GM12878 (cell line): Measurements from ENCODE around the gene NRG2. TPM values are rescaled to one million over a fixed set of nuclear protein-coding genes. Genes with fewer than 3 reads are reported as not detected.

ENCODE experiments used
- ATAC-seq: fragments of 200-7000 bp; cut with Tn5 transposase; 3 replicates; pipeline ENCODE4 v1.9.1; 2020; ENCODE audit warnings: mild to moderate bottlenecking, moderate library complexity
- BruUV-seq: library from RNA; stranded (reverse); fragments of 400-500 nt; replicated peaks from 2 replicates; lab custom pipeline; 2021; lab: Mats Ljungman, UMichigan
- CTCF ChIA-PET: fragments of 300-600 bp; sonication (Branson Sonifier 250); formaldehyde crosslinking; extraction: SDS; loops from one replicate; lab custom pipeline; 2021; ENCODE audit warnings: inconsistent platforms; lab: Yijun Ruan, JAX
- POLR2A ChIA-PET: fragments of 350-600 bp; formaldehyde crosslinking; extraction: SDS; loops from one replicate; lab custom pipeline; 2021; ENCODE audit warnings: inconsistent platforms; lab: Charles Lee
- RAD21 ChIA-PET: fragments of 300-600 bp; sonication (Branson Sonifier 250); formaldehyde crosslinking; loops from one replicate; lab custom pipeline; 2023; ENCODE audit warnings: antibody characterized with exemption; ENCODE audit not compliant: unreplicated experiment; lab: Charles Lee
- SMC1A ChIA-PET: fragments of 300-600 bp; sonication (Branson Sonifier 250); formaldehyde crosslinking; loops from one replicate; lab custom pipeline; 2023; ENCODE audit not compliant: unreplicated experiment, uncharacterized antibody; lab: Charles Lee
- DNase-seq: peaks from one replicate; pipeline ENCODE4 v3.0.0-alpha.2; 2011; ENCODE audit warnings: low read depth, low spot score
- FAIRE-seq: peaks from 3 replicates; lab custom pipeline; 2011; peaks lifted over from hg19 to GRCh38; lab: Jason Lieb, UNC
- H2AFZ ChIP-seq: 2 replicates; pipeline ENCODE4 v1.6.0; 2011; ENCODE audit warnings: low read depth, low read length, control low read depth; ENCODE audit not compliant: control insufficient read depth
- H3K27ac ChIP-seq: 2 replicates; pipeline ENCODE4 v1.5.1; 2011; ENCODE audit warnings: control low read depth; ENCODE audit not compliant: control insufficient read depth, insufficient read depth
- H3K27me3 ChIP-seq, 2 experiments: replicated peaks in 1 of 2; 2 replicates each; pipeline versions ENCODE4 v1.6.0 to v1.6.1; 2011; ENCODE audit warnings: low read length in 1 of 2; ENCODE audit not compliant: control insufficient read depth in 2 of 2, insufficient read depth in 2 of 2
- H3K36me3 ChIP-seq, 2 experiments: 2 replicates each; pipeline ENCODE4 v1.5.1; 2011; ENCODE audit warnings: low read length in 1 of 2; ENCODE audit not compliant: control insufficient read depth in 2 of 2, insufficient read depth in 2 of 2
- H3K4me1 ChIP-seq: 2 replicates; pipeline ENCODE4 v1.6.1; 2011; ENCODE audit warnings: mild to moderate bottlenecking, low read length, moderate library complexity, mixed read lengths; ENCODE audit not compliant: control insufficient read depth, insufficient read depth
- H3K4me2 ChIP-seq: 2 replicates; pipeline ENCODE4 v1.6.0; 2011; ENCODE audit warnings: control low read depth; ENCODE audit not compliant: control insufficient read depth, insufficient read depth
- H3K4me3 ChIP-seq: fragments of 200-600 bp; sonication (generic); 2 replicates; pipeline ENCODE4 v1.5.1; 2016
- H3K79me2 ChIP-seq: 2 replicates; pipeline ENCODE4 v1.6.0; 2011; ENCODE audit warnings: low read length; ENCODE audit not compliant: control insufficient read depth, insufficient read depth
- H3K9ac ChIP-seq: 2 replicates; pipeline ENCODE4 v1.8.0; 2011; ENCODE audit warnings: low read length, control low read depth, mixed read lengths; ENCODE audit not compliant: control insufficient read depth, insufficient read depth
- H3K9me3 ChIP-seq: replicated peaks from 3 replicates; pipeline ENCODE4 v1.5.1; 2011; ENCODE audit warnings: mild to moderate bottlenecking, low read length; ENCODE audit not compliant: control insufficient read depth, insufficient read depth
- H4K20me1 ChIP-seq: 2 replicates; pipeline ENCODE4 v1.6.0; 2011; ENCODE audit not compliant: control insufficient read depth, insufficient read depth
- BHLHE40 ChIP-seq, 2 experiments: fragments of 450-650 bp in 1 of 2; IDR thresholded peaks; 2 replicates each; pipeline ENCODE4 v1.6.1; 2011 to 2017; ENCODE audit warnings: low read depth in 2 of 2, borderline replicate concordance in 1 of 2, improper control_type of control experiment in 1 of 2, low read length in 1 of 2, mild to moderate bottlenecking in 1 of 2
- CBX5 ChIP-seq: sonication (generic); IDR thresholded peaks from 2 replicates; pipeline ENCODE4 v1.6.1; 2016; ENCODE audit warnings: low read depth, moderate library complexity, mild to moderate bottlenecking, inconsistent platforms
- FOS ChIP-seq: IDR thresholded peaks from 3 replicates; pipeline ENCODE4 v1.6.1; 2011; ENCODE audit warnings: borderline replicate concordance; ENCODE audit not compliant: insufficient read length; ENCODE audit errors: extremely low read depth
- FOXK2 ChIP-seq: fragments of 450-650 bp; IDR thresholded peaks from 2 replicates; pipeline ENCODE4 v1.6.1; 2017; ENCODE audit warnings: mild to moderate bottlenecking, moderate library complexity
- IKZF2 ChIP-seq, 2 experiments: fragments of 450-650 bp; IDR thresholded peaks; 2 replicates each; pipeline ENCODE4 v1.6.1; 2017; ENCODE audit warnings: mild to moderate bottlenecking in 2 of 2, moderate library complexity in 2 of 2
- NR2F1 ChIP-seq: fragments of 450-650 bp; conservative IDR thresholded peaks from 2 replicates; pipeline ENCODE4 v1.6.1; 2017; ENCODE audit warnings: mild to moderate bottlenecking
- POLR2A ChIP-seq: IDR thresholded peaks from 2 replicates; pipeline ENCODE4 v1.6.1; 2011; ENCODE audit warnings: low read depth, mild to moderate bottlenecking, low read length
- POLR2AphosphoS2 ChIP-seq: IDR thresholded peaks from 2 replicates; pipeline ENCODE4 v1.6.1; 2011; ENCODE audit warnings: low read depth, mild to moderate bottlenecking, low read length, improper control_type of control experiment, moderate library complexity
- POU2F2 ChIP-seq: IDR thresholded peaks from 3 replicates; pipeline ENCODE4 v1.6.1; 2011; ENCODE audit warnings: low read depth, mild to moderate bottlenecking, low read length, borderline replicate concordance
- RAD21 ChIP-seq: IDR thresholded peaks from 2 replicates; pipeline ENCODE4 v1.6.1; 2011; ENCODE audit warnings: mild to moderate bottlenecking, low read depth, low read length, moderate library complexity; ENCODE audit not compliant: insufficient read depth
- RFX5 ChIP-seq: IDR thresholded peaks from 2 replicates; pipeline ENCODE4 v1.6.1; 2011; ENCODE audit warnings: low read depth, low read length, improper control_type of control experiment
- SMAD5 ChIP-seq: IDR thresholded peaks from 2 replicates; pipeline ENCODE4 v1.6.1; 2016; ENCODE audit warnings: antibody characterized with exemption, low read depth
- TAF1 ChIP-seq: IDR thresholded peaks from 2 replicates; pipeline ENCODE4 v1.6.1; 2011; ENCODE audit warnings: mild to moderate bottlenecking, low read depth, low read length, borderline replicate concordance
- TCF7 ChIP-seq: IDR thresholded peaks from 2 replicates; pipeline ENCODE4 v1.6.1; 2014; ENCODE audit warnings: antibody characterized with exemption, borderline replicate concordance
- YY1 ChIP-seq: IDR thresholded peaks from 2 replicates; pipeline ENCODE4 v1.6.1; 2011; ENCODE audit warnings: low read depth, mild to moderate bottlenecking, low read length
- ZNF24 ChIP-seq: fragments of 450-650 bp; IDR thresholded peaks from 2 replicates; pipeline ENCODE4 v1.6.1; 2017; ENCODE audit warnings: antibody characterized with exemption, mild to moderate bottlenecking
- WGBS: methylation state at CpG from one replicate; pipeline ENCODE4 v1.1.6; 2016; ENCODE audit warnings: low lambda C conversion rate; ENCODE audit not compliant: insufficient replicate concordance, insufficient coverage; ENCODE audit errors: missing lambda C conversion rate; 5-methylcytosine and 5-hydroxymethylcytosine counted together
- in situ Hi-C: fragments of 300-500 bp; cut with MboI; formaldehyde crosslinking; loops from 9 replicates; pipeline ENCODE4 v1.14.3; 2018; ENCODE audit warnings: mixed read lengths
- intact Hi-C: fragments of 100-400 bp; cut with micrococcal nuclease; formaldehyde crosslinking; loops from one replicate; pipeline ENCODE4 v1.14.2; 2022; ENCODE audit not compliant: unreplicated experiment
- polyA plus RNA-seq, 11 experiments: library from polyadenylated mRNA; depleted of rRNA in 4 of 11; unstranded in 6 of 11; stranded (reverse) in 5 of 11; fragments of >200 nt; fragmentation: Nextera tagmentation in 4 of 11; fragmentation: Illumina TruSeq in 1 of 11; extraction: Ambion mirVana in 4 of 11; extraction: Trizol in 1 of 11; gene quantifications; 1 replicate in 1 of 11; 2 replicates in 10 of 11; pipeline versions ENCODE4 v1.2.1 to v1.2.3, GENCODE V29; 2011 to 2016; ENCODE audit warnings: inconsistent platforms in 2 of 11, missing spikeins in 2 of 11, low read depth in 1 of 11
- total RNA-seq, 4 experiments: library from RNA; depleted of rRNA in 3 of 4; stranded (reverse); fragments of >200 nt in 3 of 4; fragmentation: Illumina TruSeq in 1 of 4; extraction: Trizol in 1 of 4; gene quantifications; 2 replicates each; pipeline versions ENCODE4 v1.2.1 to v1.2.3, GENCODE V29; 2013 to 2021

Gene NRG2
- total and polyA plus RNA-seq, 10 of the 15 experiments (the other 5 are each of a cell fraction or from before 2014, with no cell fraction given), result 0.10 to 21.7 (median 9.6) TPM

- ChIA-PET CTCF (interaction anchor here (0.6 to 11.0 kb wide), 87 partner anchors 8 to 378 kb away, joined by 3 to 298 read pairs (median 6); partner anchors contain the start of gene NRG2), RAD21 (interaction anchor here (0.7 to 6.7 kb wide), 57 partner anchors 8 to 336 kb away, joined by 3 to 131 read pairs (median 6); partner anchors contain the start of gene NRG2), POLR2A (interaction anchor here (0.6 to 1.6 kb wide), 8 partner anchors 10 to 221 kb away, joined by 3 to 5 read pairs (median 3); no protein-coding TSS in a partner anchor), SMC1A (interaction anchor here (0.6 to 7.9 kb wide), 55 partner anchors 10 to 229 kb away, joined by 3 to 113 read pairs (median 4); partner anchors contain the start of gene NRG2)
- H3K36me3 ChIP-seq, result no peaks in the 10 kb centered on the region
- H4K20me1 ChIP-seq, result no peaks in the 10 kb centered on the region; the same call in 1 of the 2 replicates
- no peak overlapping the region for H3K4me2 ChIP-seq
- in situ Hi-C loops, result loop anchor here (5.0 kb wide), 1 partner anchor 182 kb away; no protein-coding TSS in a partner anchor
- no peak overlapping the region for H3K27ac ChIP-seq
- H3K9me3 ChIP-seq, result no peaks in the 10 kb centered on the region
- peak; percentile 9 for ATAC-seq
- no peak overlapping the region for H3K4me3 ChIP-seq
- DNase-seq, result no peak
- intact Hi-C loops, result loop anchor here (2.0 to 10.0 kb wide), 5 partner anchors 67 to 335 kb away; partner anchors contain the start of gene NRG2
- no peak for TF ChIP-seq RFX5
- H3K79me2 ChIP-seq, result peaks cover 7% of the 10 kb centered on the region
- no peak overlapping the region for H3K9ac ChIP-seq
- H2AFZ ChIP-seq, result no peak overlapping the region
- no peak for FAIRE-seq
- H3K4me1 ChIP-seq, result peaks cover 5% of the 10 kb centered on the region
- no TSS peak for BruUV-seq
- H3K27me3 ChIP-seq, result no peaks in the 10 kb centered on the region
- WGBS, result 67% methylated on average over 2 of the region's 2 CpGs
These were observed 73.8 kb downstream of the NRG2 start for GRCh38 chr5:139969318-139969717.

- no peaks in the 10 kb centered on the region for H3K27me3 ChIP-seq
- SMC1A ChIA-PET, result interaction anchor here (0.6 to 7.9 kb wide), 57 partner anchors 9 to 229 kb away, joined by 3 to 113 read pairs (median 4); partner anchors contain the start of gene NRG2
- no peak overlapping the region for H3K9ac ChIP-seq
- peak; percentile 86 for FAIRE-seq
- DNase-seq, result peak; percentile 43
- no peaks in the 10 kb centered on the region for H4K20me1 ChIP-seq
- H3K4me1 ChIP-seq, result peaks cover 10% of the 10 kb centered on the region
- ATAC-seq, result peak; percentile 97
- in situ Hi-C loops (loop anchor here (5.0 kb wide), 1 partner anchor 181 kb away; no protein-coding TSS in a partner anchor), intact Hi-C loops (loop anchor here (1.0 to 10.0 kb wide), 7 partner anchors 66 to 334 kb away; partner anchors contain the start of gene NRG2)
- CTCF ChIA-PET, result interaction anchor here (0.6 to 11.0 kb wide), 89 partner anchors 8 to 377 kb away, joined by 3 to 298 read pairs (median 6); partner anchors contain the start of gene NRG2
- H3K4me2 ChIP-seq, result no peak overlapping the region
- no peaks in the 10 kb centered on the region for H3K9me3 ChIP-seq
- POLR2A ChIA-PET, result interaction anchor here (0.6 to 1.6 kb wide), 7 partner anchors 11 to 183 kb away, joined by 3 to 4 read pairs (median 3); no protein-coding TSS in a partner anchor
- no peaks in the 10 kb centered on the region for H3K36me3 ChIP-seq
- RAD21 ChIA-PET, result interaction anchor here (0.6 to 6.7 kb wide), 59 partner anchors 7 to 336 kb away, joined by 3 to 131 read pairs (median 5); partner anchors contain the start of gene NRG2
- no peak overlapping the region for H3K4me3 ChIP-seq
- H2AFZ ChIP-seq, result no peak overlapping the region
- no peak overlapping the region for H3K27ac ChIP-seq
- peaks cover 9% of the 10 kb centered on the region for H3K79me2 ChIP-seq
- 13% methylated on average over 21 of the region's 23 CpGs for WGBS
- no TSS peak for BruUV-seq
- TF ChIP-seq FOXK2 (no peak), ZNF24 (0 out of 2 replicates have a peak, but pooled peaks have one; percentile 63), POLR2AphosphoS2 (no peak), POLR2A (no peak), IKZF2 (IDR thresholded peaks at IDR 0.05) (peak in 1 of 2 experiments; percentile 22; a peak in 1 of 4 replicates), YY1 (peak; percentile 85), CBX5 (no peak), RFX5 (no peak), TAF1 (no peak), NR2F1 (peak; percentile 40; the same call in 1 of the 2 replicates), RAD21 (peak; percentile 97), SMAD5 (no peak), POU2F2 (peak; percentile 74; the same call in 1 of the 3 replicates), FOS (no peak), BHLHE40 (IDR thresholded peaks at IDR 0.05; ENCODE audit: borderline replicate concordance in 1 of 2, low read depth in 2 of 2, low read length in 1 of 2) (peak; percentile 40 to 47; a peak in 2 of 4 replicates), TCF7 (no peak)
These were observed 74.4 kb downstream of the NRG2 start for GRCh38 chr5:139968547-139969261.
